KMS-11 (cell line): Measurements from ENCODE around the gene LDB2.

Experiments used
- H2AFZ ChIP-seq: fragments of 200-600 bp; sonication (generic); 2 replicates; pipeline ENCODE4 v1.6.1; 2016; ENCODE audit warnings: antibody characterized with exemption, mixed run types, low read depth
- H3K27ac ChIP-seq: fragments of 200-600 bp; sonication (generic); 2 replicates; pipeline ENCODE4 v1.6.1; 2016; ENCODE audit warnings: mild to moderate bottlenecking, mixed run types
- H3K27me3 ChIP-seq: fragments of 200-600 bp; sonication (generic); 2 replicates; pipeline ENCODE4 v1.6.1; 2017; ENCODE audit warnings: mild to moderate bottlenecking, low read depth, mixed run types, moderate library complexity; ENCODE audit not compliant: insufficient read depth
- H3K36me3 ChIP-seq: fragments of 200-600 bp; sonication (generic); 2 replicates; pipeline ENCODE4 v1.6.1; 2017; ENCODE audit warnings: mild to moderate bottlenecking, mixed run types; ENCODE audit not compliant: insufficient read depth
- H3K4me1 ChIP-seq: fragments of 200-600 bp; sonication (generic); 2 replicates; pipeline ENCODE4 v1.6.1; 2016; ENCODE audit warnings: mild to moderate bottlenecking, low read depth, mixed run types; ENCODE audit not compliant: poor library complexity, severe bottlenecking
- H3K4me2 ChIP-seq: fragments of 200-600 bp; sonication (generic); 2 replicates; pipeline ENCODE4 v1.7.0; 2016; ENCODE audit warnings: mild to moderate bottlenecking, mixed run types
- H3K4me3 ChIP-seq: fragments of 200-600 bp; sonication (generic); IDR thresholded peaks from 2 replicates; pipeline ENCODE4 v1.6.1; 2017; ENCODE audit warnings: low read depth, low read length, mixed read lengths; ENCODE audit not compliant: insufficient read depth
- H3K79me2 ChIP-seq: fragments of 200-600 bp; sonication (generic); 2 replicates; pipeline ENCODE4 v1.6.1; 2016; ENCODE audit warnings: low read depth, mixed run types; ENCODE audit not compliant: insufficient read depth
- H3K9ac ChIP-seq: fragments of 200-600 bp; sonication (generic); 2 replicates; pipeline ENCODE4 v1.6.1; 2016; ENCODE audit warnings: mild to moderate bottlenecking, mixed run types
- H4K20me1 ChIP-seq: fragments of 200-600 bp; sonication (generic); 2 replicates; pipeline ENCODE4 v1.6.1; 2016; ENCODE audit warnings: mild to moderate bottlenecking, mixed run types; ENCODE audit not compliant: insufficient read depth
- CTCF ChIP-seq: fragments of 200-600 bp; sonication (generic); conservative IDR thresholded peaks from 2 replicates; pipeline ENCODE4 v1.6.1; 2017; ENCODE audit warnings: low read depth, mild to moderate bottlenecking, antibody characterized with exemption, low read length, moderate library complexity, mixed read lengths

Gene LDB2

GRCh38 chr4:16713271-16713670, 185.2 kb downstream of the LDB2 start:
- Histone ChIP-seq H3K4me3 (no peak overlapping the region), H3K27ac (no peak overlapping the region), H3K36me3 (no peaks in the 10 kb centered on the region), H3K27me3 (no peaks in the 10 kb centered on the region), H3K79me2 (no peaks in the 10 kb centered on the region), H3K4me2 (no peak overlapping the region), H2AFZ (no peak overlapping the region), H4K20me1 (no peaks in the 10 kb centered on the region), H3K4me1 (no peaks in the 10 kb centered on the region), H3K9ac (no peak overlapping the region)
- no peak for TF ChIP-seq CTCF

GRCh38 chr4:16710198-16710597, 188.2 kb downstream of the LDB2 start:
- Histone ChIP-seq H3K9ac (no peak overlapping the region), H3K4me3 (no peak overlapping the region), H3K27me3 (no peaks in the 10 kb centered on the region), H3K79me2 (no peaks in the 10 kb centered on the region), H2AFZ (no peak overlapping the region), H3K36me3 (no peaks in the 10 kb centered on the region), H4K20me1 (no peaks in the 10 kb centered on the region), H3K27ac (no peak overlapping the region), H3K4me1 (no peaks in the 10 kb centered on the region), H3K4me2 (no peak overlapping the region)
- TF ChIP-seq CTCF: no peak

- no peaks in the 10 kb centered on the region for H3K79me2 ChIP-seq
- no peak overlapping the region for H3K27ac ChIP-seq
- H3K27me3 ChIP-seq: no peaks in the 10 kb centered on the region
- H3K4me1 ChIP-seq: no peaks in the 10 kb centered on the region
- no peaks in the 10 kb centered on the region for H4K20me1 ChIP-seq
- H3K9ac ChIP-seq: no peak overlapping the region
- no peak overlapping the region for H3K4me2 ChIP-seq
- no peak for TF ChIP-seq CTCF
- no peak overlapping the region for H2AFZ ChIP-seq
- H3K4me3 ChIP-seq: no peak overlapping the region
- H3K36me3 ChIP-seq: no peaks in the 10 kb centered on the region
These were observed 190.6 kb downstream of the LDB2 start for GRCh38 chr4:16707874-16708273.

GRCh38 chr4:16706251-16706650, 192.2 kb downstream of the LDB2 start:
- no peaks in the 10 kb centered on the region for H3K36me3 ChIP-seq
- no peak overlapping the region for H3K4me2 ChIP-seq
- H4K20me1 ChIP-seq: no peaks in the 10 kb centered on the region
- H2AFZ ChIP-seq: no peak overlapping the region
- no peaks in the 10 kb centered on the region for H3K27me3 ChIP-seq
- no peak overlapping the region for H3K27ac ChIP-seq
- H3K79me2 ChIP-seq: no peaks in the 10 kb centered on the region
- TF ChIP-seq CTCF: no peak
- no peak overlapping the region for H3K4me3 ChIP-seq
- H3K9ac ChIP-seq: no peak overlapping the region
- H3K4me1 ChIP-seq: no peaks in the 10 kb centered on the region

GRCh38 chr4:16705341-16705740, 193.1 kb downstream of the LDB2 start:
- Histone ChIP-seq H2AFZ (no peak overlapping the region), H3K9ac (no peak overlapping the region), H3K27ac (no peak overlapping the region), H4K20me1 (no peaks in the 10 kb centered on the region), H3K79me2 (no peaks in the 10 kb centered on the region), H3K27me3 (no peaks in the 10 kb centered on the region), H3K4me2 (no peak overlapping the region), H3K36me3 (no peaks in the 10 kb centered on the region), H3K4me1 (no peaks in the 10 kb centered on the region), H3K4me3 (no peak overlapping the region)
- no peak for TF ChIP-seq CTCF
